DOHH2 (cell line): ENCODE results near the gene RPS27L.

Experiments
- H3F3A ChIP-seq: fragments of 200-600 bp; sonication (generic), shearing (Covaris generic); 2 replicates; pipeline ENCODE4 v1.6.0; 2016; ENCODE audit warnings: antibody characterized with exemption, mild to moderate bottlenecking; ENCODE audit not compliant: control insufficient read depth, insufficient read depth
- H3K27ac ChIP-seq: fragments of 200-600 bp; sonication (generic); 2 replicates; pipeline ENCODE4 v1.5.1; 2014; ENCODE audit warnings: low read depth, mild to moderate bottlenecking, low read length, moderate library complexity
- H3K27me3 ChIP-seq: fragments of 200-600 bp; sonication (generic); 2 replicates; pipeline ENCODE4 v1.6.1; 2014; ENCODE audit warnings: mild to moderate bottlenecking, low read length, mixed read lengths; ENCODE audit not compliant: control insufficient read depth
- H3K36me3 ChIP-seq: fragments of 200-600 bp; sonication (generic); 2 replicates; pipeline ENCODE4 v1.6.1; 2014; ENCODE audit warnings: mild to moderate bottlenecking, low read length, moderate library complexity, mixed read lengths; ENCODE audit not compliant: control insufficient read depth
- H3K4me1 ChIP-seq: fragments of 200-600 bp; sonication (generic); 2 replicates; pipeline ENCODE4 v1.6.1; 2014; ENCODE audit warnings: mild to moderate bottlenecking, low read length, mixed read lengths; ENCODE audit not compliant: control insufficient read depth
- H3K4me2 ChIP-seq: fragments of 200-600 bp; sonication (generic); 2 replicates; pipeline ENCODE4 v1.6.0; 2014; ENCODE audit warnings: mild to moderate bottlenecking, low read length, moderate library complexity
- H3K4me3 ChIP-seq: fragments of 200-600 bp; sonication (generic); 2 replicates; pipeline ENCODE4 v1.5.1; 2014; ENCODE audit warnings: mild to moderate bottlenecking, low read length, mixed read lengths
- H3K79me2 ChIP-seq: fragments of 200-600 bp; sonication (generic); 2 replicates; pipeline ENCODE4 v1.6.1; 2014; ENCODE audit warnings: mild to moderate bottlenecking, low read length, mixed read lengths; ENCODE audit not compliant: control insufficient read depth
- H3K9me2 ChIP-seq: fragments of 200-600 bp; sonication (generic); replicated peaks from 2 replicates; pipeline ENCODE4 v1.6.1; 2014; ENCODE audit warnings: mild to moderate bottlenecking, low read length, mixed read lengths; ENCODE audit not compliant: control insufficient read depth
- H3K9me3 ChIP-seq: fragments of 200-600 bp; sonication (generic); 2 replicates; pipeline ENCODE4 v1.6.1; 2014; ENCODE audit warnings: antibody characterized with exemption, low read length, mixed read lengths; ENCODE audit not compliant: control insufficient read depth, insufficient read depth
- H4K20me1 ChIP-seq: fragments of 200-600 bp; sonication (generic); 2 replicates; pipeline ENCODE4 v1.6.0; 2014; ENCODE audit warnings: low read depth, mild to moderate bottlenecking, antibody characterized with exemption, low read length, moderate library complexity; ENCODE audit not compliant: control insufficient read depth, insufficient read depth
- CTCF ChIP-seq: fragments of 200-600 bp; sonication (generic); IDR thresholded peaks from one replicate; pipeline ENCODE4 v1.5.1; 2014; ENCODE audit warnings: antibody characterized with exemption, mild to moderate bottlenecking, low read depth, low read length; ENCODE audit not compliant: poor library complexity, severe bottlenecking
- EZH2phosphoT487 ChIP-seq: fragments of 200-600 bp; sonication (generic); IDR thresholded peaks from 2 replicates; pipeline ENCODE4 v1.6.1; 2017; ENCODE audit warnings: borderline replicate concordance, mild to moderate bottlenecking, antibody characterized with exemption, low read length, moderate library complexity, mixed read lengths

Gene RPS27L

GRCh38 chr15:63188926-63189871, 31.9 kb upstream of the RPS27L start, which contains the start of gene RAB8B:
RAB8B (plus strand) TSS chr15:63189606; CDS start chr15:63189625, 19 bp downstream.
- Histone ChIP-seq H3K4me2 (peak within 1 kb of the TSS; percentile 94), H3F3A (peaks cover 17% of the 10 kb centered on the region), H3K9me3 (no peaks in the 10 kb centered on the region), H3K9me2 (no peaks in the 10 kb centered on the region), H4K20me1 (no peaks in the 10 kb centered on the region), H3K4me3 (peak within 1 kb of the TSS; percentile 89), H3K27me3 (peaks cover 6% of the 10 kb centered on the region), H3K27ac (peak within 1 kb of the TSS; percentile 75), H3K4me1 (peaks cover 53% of the 10 kb centered on the region), H3K36me3 (no peaks in the 10 kb centered on the region), H3K79me2 (peaks cover 48% of the 10 kb centered on the region)
- TF ChIP-seq CTCF, result no peak
- no peak for TF ChIP-seq EZH2phosphoT487

- peaks cover 17% of the 10 kb centered on the region for H3F3A ChIP-seq
Observed at GRCh38 chr15:63188247-63188925, 31.1 kb upstream of the RPS27L start.

GRCh38 chr15:63187589-63188226, 30.4 kb upstream of the RPS27L start:
- Histone ChIP-seq H3K9me3 (no peaks in the 10 kb centered on the region), H3K27ac (no peak overlapping the region), H3K4me1 (peaks cover 38% of the 10 kb centered on the region), H3K4me3 (no peak overlapping the region), H3K9me2 (no peaks in the 10 kb centered on the region), H3K27me3 (peaks cover 6% of the 10 kb centered on the region), H3K4me2 (peak overlapping the region; percentile 89; the same call in 1 of the 2 replicates), H4K20me1 (no peaks in the 10 kb centered on the region), H3K79me2 (peaks cover 33% of the 10 kb centered on the region), H3K36me3 (no peaks in the 10 kb centered on the region), H3F3A (peaks cover 17% of the 10 kb centered on the region)
- TF ChIP-seq CTCF, result no peak
- no peak for TF ChIP-seq EZH2phosphoT487

More at GRCh38 chr15:63188247-63188925, 31.1 kb upstream of the RPS27L start:
- peaks cover 45% of the 10 kb centered on the region for H3K4me1 ChIP-seq
- TF ChIP-seq CTCF (no peak), EZH2phosphoT487 (no peak)
- H3K9me2 ChIP-seq, result no peaks in the 10 kb centered on the region
- H3K4me3 ChIP-seq, result peak overlapping the region; percentile 89
- peaks cover 40% of the 10 kb centered on the region for H3K79me2 ChIP-seq
- peak overlapping the region; percentile 89 for H3K4me2 ChIP-seq
- no peak overlapping the region for H3K27ac ChIP-seq
- peaks cover 6% of the 10 kb centered on the region for H3K27me3 ChIP-seq
- no peaks in the 10 kb centered on the region for H3K9me3 ChIP-seq
- H3K36me3 ChIP-seq, result no peaks in the 10 kb centered on the region
- no peaks in the 10 kb centered on the region for H4K20me1 ChIP-seq
